ENCODE data around the gene HOXD1. TPM values are rescaled to one million over a fixed set of nuclear protein-coding genes. Genes with fewer than 3 reads are reported as not detected.

HOXD1 gene
- polyA plus RNA-seq, 1 experiment, result not detected

DNA sequence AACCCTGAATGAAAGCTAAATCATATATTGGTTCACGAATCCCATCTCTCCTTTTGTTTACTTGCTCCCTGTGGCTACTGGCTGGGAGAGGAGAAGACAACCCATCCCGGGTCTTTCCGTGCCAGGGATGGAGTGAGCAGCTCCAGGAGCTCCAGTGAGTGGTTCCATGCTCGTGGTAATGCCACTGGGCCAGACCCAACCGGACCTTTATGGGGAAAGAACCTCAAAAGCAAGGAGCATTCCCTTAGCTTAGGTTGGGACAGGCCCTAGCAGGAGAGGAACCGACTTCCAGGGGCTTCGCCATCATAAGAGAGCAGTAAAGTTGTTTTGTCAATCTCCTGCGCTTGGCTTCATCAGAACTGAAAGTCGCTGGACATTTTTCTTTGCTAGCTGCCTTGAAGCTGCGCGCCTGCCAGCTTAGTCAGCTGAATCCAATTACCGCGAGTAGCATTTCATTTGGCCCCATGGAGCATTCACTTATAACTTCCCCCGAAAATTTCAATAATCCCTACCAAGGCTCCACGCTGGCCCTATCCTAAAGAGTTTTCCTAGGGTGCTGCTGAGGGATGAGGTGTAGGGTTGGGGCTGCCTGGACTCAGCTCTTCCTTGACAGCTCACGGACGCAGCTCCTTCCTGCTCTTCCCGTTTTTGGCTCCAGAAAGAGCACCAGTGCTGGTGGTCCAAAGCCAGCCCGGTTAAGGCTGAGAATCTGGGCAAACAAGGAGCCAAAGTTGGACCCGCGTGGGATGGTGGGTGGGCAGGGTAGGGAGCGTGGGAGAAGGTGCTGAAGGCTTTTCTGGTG lies 26.4 kb upstream of the HOXD1 start:
- CTCF ChIA-PET, result interaction anchor here (0.6 to 2.8 kb wide), 8 partner anchors 8 to 986 kb away, joined by 3 to 12 read pairs (median 4); no protein-coding TSS in a partner anchor
- Histone ChIP-seq H3K4me3 (ENCODE audit: low read depth, low read length) (no peak overlapping the region), H3K36me3 (ENCODE audit: control insufficient read depth, insufficient read depth, low read length) (no peaks in the 10 kb centered on the region), H3K27me3 (ENCODE audit: control insufficient read depth, insufficient read depth, low read length) (peaks cover 73% of the 10 kb centered on the region)
- DNase-seq (ENCODE audit: low read depth), result no peak
- TF ChIP-seq, protein P1, sequence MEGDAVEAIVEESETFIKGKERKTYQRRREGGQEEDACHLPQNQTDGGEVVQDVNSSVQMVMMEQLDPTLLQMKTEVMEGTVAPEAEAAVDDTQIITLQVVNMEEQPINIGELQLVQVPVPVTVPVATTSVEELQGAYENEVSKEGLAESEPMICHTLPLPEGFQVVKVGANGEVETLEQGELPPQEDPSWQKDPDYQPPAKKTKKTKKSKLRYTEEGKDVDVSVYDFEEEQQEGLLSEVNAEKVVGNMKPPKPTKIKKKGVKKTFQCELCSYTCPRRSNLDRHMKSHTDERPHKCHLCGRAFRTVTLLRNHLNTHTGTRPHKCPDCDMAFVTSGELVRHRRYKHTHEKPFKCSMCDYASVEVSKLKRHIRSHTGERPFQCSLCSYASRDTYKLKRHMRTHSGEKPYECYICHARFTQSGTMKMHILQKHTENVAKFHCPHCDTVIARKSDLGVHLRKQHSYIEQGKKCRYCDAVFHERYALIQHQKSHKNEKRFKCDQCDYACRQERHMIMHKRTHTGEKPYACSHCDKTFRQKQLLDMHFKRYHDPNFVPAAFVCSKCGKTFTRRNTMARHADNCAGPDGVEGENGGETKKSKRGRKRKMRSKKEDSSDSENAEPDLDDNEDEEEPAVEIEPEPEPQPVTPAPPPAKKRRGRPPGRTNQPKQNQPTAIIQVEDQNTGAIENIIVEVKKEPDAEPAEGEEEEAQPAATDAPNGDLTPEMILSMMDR (IDR thresholded peaks at IDR 0.05; ENCODE audit: insufficient read depth, low read depth, low read length), result no peak
- POLR2A ChIA-PET, result no interaction called here

DNA sequence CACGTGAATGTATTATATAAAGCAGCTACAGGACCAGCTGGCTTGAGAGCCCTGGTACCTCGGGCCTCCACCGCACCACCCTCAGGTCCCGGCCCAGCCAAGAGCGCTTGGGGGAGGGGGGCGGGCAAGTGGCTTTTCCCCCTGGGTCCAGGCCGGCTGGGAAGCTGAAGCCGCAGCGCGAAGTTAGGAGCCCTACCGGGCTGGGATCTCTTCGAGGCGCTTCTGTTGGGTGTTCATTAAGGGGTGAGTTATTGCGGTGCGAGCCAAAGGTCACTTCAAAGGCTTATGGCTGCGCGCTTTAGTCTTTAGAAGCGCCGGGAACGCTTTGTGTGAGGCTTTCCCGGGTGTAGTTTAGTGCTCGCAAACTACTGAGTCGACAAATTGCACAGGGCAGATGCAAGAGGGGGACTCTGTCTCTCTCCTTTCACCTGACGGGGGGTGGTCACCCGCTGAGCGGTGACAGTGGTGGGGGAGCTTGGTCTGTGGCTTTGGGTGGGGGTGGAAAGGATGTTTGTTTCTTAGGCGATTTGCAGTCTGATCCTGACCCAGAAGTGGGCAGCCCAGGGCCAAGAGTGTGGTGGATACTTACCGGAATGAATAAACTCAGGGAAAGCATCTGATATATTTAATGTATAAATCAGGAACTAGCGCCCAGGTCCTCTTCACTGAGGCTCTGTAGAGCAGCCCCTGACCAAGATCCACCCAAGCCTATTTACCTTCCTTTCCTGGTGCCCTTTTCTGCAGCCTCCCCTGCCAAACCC lies 25.4 kb upstream of the HOXD1 start:
- ChIA-PET POLR2A (no interaction called here), CTCF (interaction anchor here (1.2 to 2.8 kb wide), 3 partner anchors 9 to 292 kb away, joined by 3 to 12 read pairs (median 8); no protein-coding TSS in a partner anchor)
- TF ChIP-seq, protein P1 (IDR thresholded peaks at IDR 0.05; ENCODE audit: insufficient read depth, low read depth, low read length), result no peak
- Histone ChIP-seq H3K4me3 (ENCODE audit: low read depth, low read length) (no peak overlapping the region), H3K27me3 (ENCODE audit: control insufficient read depth, insufficient read depth, low read length) (peaks cover 69% of the 10 kb centered on the region), H3K36me3 (ENCODE audit: control insufficient read depth, insufficient read depth, low read length) (no peaks in the 10 kb centered on the region)
- DNase-seq (ENCODE audit: low read depth), result no peak

DNA sequence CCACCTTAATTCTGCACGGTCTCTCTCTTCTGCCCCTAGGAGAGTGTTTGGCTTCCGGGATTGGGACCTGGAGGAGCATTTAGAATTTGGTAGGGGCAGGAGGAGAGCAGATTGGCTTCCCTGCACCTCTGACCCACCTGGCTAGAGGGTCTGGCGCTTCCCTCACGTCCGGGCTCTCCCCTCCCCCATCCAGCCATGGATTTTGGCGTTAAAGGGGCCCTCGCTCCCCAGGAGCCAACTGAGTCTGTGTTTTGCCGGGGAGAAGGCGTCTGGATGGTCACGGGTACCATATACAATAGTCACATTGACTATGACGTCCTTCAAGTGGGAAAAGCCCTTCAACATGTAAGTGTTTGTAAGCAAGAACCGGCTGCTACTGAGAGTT lies 24.8 kb upstream of the HOXD1 start:
- CTCF ChIA-PET, result interaction anchor here (2.8 kb wide), 1 partner anchor 291 kb away, joined by 8 read pairs; no protein-coding TSS in a partner anchor
- TF ChIP-seq, protein P1 (IDR thresholded peaks at IDR 0.05; ENCODE audit: insufficient read depth, low read depth, low read length), result no peak
- H3K4me3 ChIP-seq (ENCODE audit: low read depth, low read length), result no peak overlapping the region
- POLR2A ChIA-PET, result no interaction called here
- H3K27me3 ChIP-seq (ENCODE audit: control insufficient read depth, insufficient read depth, low read length), result peaks cover 65% of the 10 kb centered on the region
- no peak for DNase-seq (ENCODE audit: low read depth)
- no peaks in the 10 kb centered on the region for H3K36me3 ChIP-seq (ENCODE audit: control insufficient read depth, insufficient read depth, low read length)

DNA sequence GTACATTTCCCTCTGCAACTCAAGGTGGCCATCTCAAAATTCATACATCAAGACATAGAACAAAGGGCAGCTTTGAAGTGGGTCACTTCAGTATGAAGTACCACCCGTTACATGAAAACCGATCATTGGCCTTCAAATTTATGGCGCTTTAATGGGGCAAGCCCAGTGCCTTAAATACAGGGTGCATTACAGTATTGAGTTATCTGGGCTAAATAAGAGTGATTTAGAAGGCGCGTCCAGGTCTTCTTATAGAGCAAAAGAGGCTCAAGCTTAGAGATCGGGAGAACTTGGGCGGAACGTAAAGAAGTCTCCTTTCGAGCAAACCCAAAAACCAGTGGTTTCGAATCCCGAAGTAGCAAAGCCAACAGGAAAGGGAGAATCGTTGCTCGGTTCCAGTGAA lies 24.3 kb upstream of the HOXD1 start:
- H3K36me3 ChIP-seq (ENCODE audit: control insufficient read depth, insufficient read depth, low read length), result no peaks in the 10 kb centered on the region
- TF ChIP-seq, protein P1 (IDR thresholded peaks at IDR 0.05; ENCODE audit: insufficient read depth, low read depth, low read length), result no peak
- ChIA-PET CTCF (interaction anchor here (0.6 to 1.0 kb wide), 2 partner anchors 390 to 1569 kb away, joined by 3 to 4 read pairs; no protein-coding TSS in a partner anchor), POLR2A (no interaction called here)
- H3K4me3 ChIP-seq (ENCODE audit: low read depth, low read length), result no peak overlapping the region
- H3K27me3 ChIP-seq (ENCODE audit: control insufficient read depth, insufficient read depth, low read length), result peaks cover 62% of the 10 kb centered on the region
- no peak for DNase-seq (ENCODE audit: low read depth)
